LNCaP clone FGC (cell line): ENCODE data around the gene MYH7B.

Experiments used
- DNase-seq: peaks from one replicate; pipeline ENCODE4 v3.0.0-alpha.2; 2011; ENCODE audit warnings: low read depth
- H3K4me3 ChIP-seq: 2 replicates; pipeline ENCODE4 v1.5.1; 2011; ENCODE audit warnings: mild to moderate bottlenecking, low read depth, low read length, control low read depth
- CTCF ChIP-seq: IDR thresholded peaks from 2 replicates; pipeline ENCODE4 v1.5.1; 2012; ENCODE audit warnings: mild to moderate bottlenecking; ENCODE audit not compliant: control insufficient read depth, insufficient read depth; ENCODE audit errors: extremely low read depth

MYH7B gene

GRCh38 chr20:34990231-34990630, 34.6 kb downstream of the MYH7B start:
- no peak for TF ChIP-seq CTCF
- DNase-seq, result no peak
- no peak overlapping the region for H3K4me3 ChIP-seq

DNA sequence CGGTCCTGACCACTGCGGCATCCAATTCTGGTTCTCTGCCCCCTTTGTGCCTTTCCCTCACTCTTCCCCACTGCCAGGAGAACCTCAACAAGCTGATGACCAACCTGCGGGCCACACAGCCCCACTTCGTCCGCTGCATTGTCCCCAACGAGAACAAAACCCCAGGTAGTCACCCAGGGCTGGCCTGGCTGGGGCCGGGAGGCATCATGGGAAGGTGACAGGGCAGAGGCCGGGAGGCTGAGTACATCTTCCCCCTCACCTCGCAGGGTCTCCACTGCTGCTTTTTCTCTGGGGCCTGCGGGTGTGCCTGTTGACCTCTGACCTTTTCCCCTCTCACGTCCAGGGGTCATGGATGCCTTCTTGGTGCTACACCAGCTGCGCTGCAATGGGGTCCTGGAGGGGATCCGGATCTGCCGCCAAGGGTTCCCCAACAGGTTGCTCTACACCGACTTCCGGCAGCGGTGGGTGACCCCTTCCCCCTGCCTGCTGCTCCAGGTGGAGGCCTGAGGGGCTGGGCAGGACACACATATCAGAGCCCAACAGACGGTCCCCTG, 35.1 kb downstream of the MYH7B start:
- DNase-seq, result no peak
- TF ChIP-seq CTCF, result no peak
- H3K4me3 ChIP-seq, result no peak overlapping the region

DNA sequence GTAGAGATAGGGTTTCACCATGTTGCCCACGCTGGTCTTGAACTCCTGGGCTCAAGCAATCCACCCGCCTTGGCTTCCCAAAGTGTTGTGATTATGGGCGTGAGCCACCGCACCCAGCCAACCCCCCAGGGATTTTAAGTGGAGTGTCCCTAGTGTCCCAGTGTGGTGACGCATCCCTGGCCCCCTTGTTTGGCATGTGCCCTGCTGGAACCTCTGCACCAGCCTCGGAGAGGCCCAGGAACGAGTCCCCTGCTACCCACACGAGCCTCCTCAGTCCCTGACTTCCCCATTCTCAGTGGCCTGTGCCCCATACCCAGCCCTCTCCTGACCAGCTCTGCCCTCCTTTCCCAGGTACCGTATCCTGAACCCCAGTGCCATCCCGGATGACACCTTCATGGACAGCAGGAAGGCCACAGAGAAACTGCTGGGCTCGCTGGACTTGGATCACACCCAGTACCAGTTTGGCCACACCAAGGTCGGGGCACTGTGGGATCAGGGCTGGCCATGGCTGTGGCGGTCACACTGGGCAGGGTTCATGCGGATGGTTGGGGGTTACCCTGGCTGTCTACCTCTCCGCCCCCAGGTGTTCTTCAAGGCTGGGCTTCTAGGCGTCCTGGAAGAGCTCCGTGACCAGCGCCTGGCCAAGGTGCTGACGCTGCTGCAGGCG, 37.2 kb downstream of the MYH7B start:
- no peak overlapping the region for H3K4me3 ChIP-seq
- no peak for TF ChIP-seq CTCF

GRCh38 chr20:34993941-34994508, 38.4 kb downstream of the MYH7B start:
- no peak overlapping the region for H3K4me3 ChIP-seq
- DNase-seq, result no peak
- TF ChIP-seq CTCF, result no peak

More for the DNA sequence above, 37.2 kb downstream of the MYH7B start:
- DNase-seq, result no peak

DNA sequence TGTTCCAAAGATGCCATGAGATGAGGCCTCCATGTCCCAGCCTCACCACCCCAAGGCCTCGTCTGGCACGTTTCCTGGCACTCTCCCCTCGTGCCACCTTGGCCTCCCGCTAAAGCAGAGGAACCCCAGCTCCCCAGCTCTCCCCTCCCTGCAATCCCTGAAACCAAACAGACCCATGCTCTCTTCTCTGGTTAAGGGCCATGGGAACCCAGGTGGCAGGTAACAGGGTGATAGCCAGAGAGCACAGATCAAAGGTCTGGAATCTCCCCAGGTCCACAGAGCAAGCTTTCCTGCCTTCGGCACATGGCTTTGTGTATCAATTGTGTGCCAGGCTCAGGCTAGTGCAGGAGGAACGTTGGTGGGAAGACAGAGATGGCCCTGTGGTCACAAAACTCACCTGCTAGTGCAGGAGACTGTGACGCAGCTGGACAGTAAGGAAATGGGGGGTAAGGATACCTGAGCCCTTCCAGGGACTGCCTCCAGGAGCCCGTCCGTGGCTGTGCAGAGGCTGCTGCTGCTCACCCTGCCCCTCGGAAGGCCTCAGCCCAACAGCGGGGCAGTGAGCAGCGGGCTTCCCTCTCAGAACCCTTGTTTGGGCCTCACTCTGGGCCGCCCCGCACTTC, 39.0 kb downstream of the MYH7B start:
- TF ChIP-seq CTCF, result no peak
- DNase-seq, result no peak
- no peak overlapping the region for H3K4me3 ChIP-seq

DNA sequence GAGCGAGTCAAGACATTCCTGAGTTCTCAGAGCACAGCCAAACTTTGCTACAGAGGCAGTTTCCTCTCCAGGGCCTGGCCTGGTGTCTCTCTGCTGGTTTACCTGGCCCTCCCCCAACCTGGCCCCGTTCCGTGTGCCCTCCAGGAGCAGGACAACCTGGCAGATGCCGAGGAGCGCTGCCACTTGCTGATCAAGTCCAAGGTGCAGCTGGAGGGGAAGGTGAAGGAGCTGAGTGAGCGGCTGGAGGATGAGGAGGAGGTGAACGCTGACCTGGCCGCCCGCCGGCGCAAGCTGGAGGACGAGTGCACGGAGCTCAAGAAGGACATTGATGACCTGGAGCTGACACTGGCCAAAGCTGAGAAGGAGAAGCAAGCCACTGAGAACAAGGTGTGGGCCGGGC, 39.5 kb downstream of the MYH7B start:
- TF ChIP-seq CTCF, result no peak
- no peak overlapping the region for H3K4me3 ChIP-seq
- no peak for DNase-seq
